Measurements from ENCODE around the gene INTS1. TPM values are rescaled to one million over a fixed set of nuclear protein-coding genes. Genes with fewer than 3 reads are reported as not detected.

Gene INTS1
- total and polyA plus RNA-seq, 10 of the 15 experiments (the other 5 are each of a cell fraction or from before 2014, with no cell fraction given) = 0.52 to 89.0 (median 15.1) TPM

- Histone ChIP-seq H3K79me2 (ENCODE audit: control insufficient read depth, insufficient read depth, low read length) (no peaks in the 10 kb centered on the region), H3K9me3 (replicated peaks; ENCODE audit: control insufficient read depth, insufficient read depth, low read length) (no peaks in the 10 kb centered on the region), H3K36me3 (ENCODE audit: control insufficient read depth in 2 of 2, insufficient read depth in 2 of 2, low read length in 1 of 2) (no peaks in the 10 kb centered on the region), H3K27me3 (replicated peaks in 1 of 2; ENCODE audit: control insufficient read depth in 2 of 2, insufficient read depth in 2 of 2, low read length in 1 of 2) (no peaks in the 10 kb centered on the region), H3K4me3 (no peak overlapping the region), H3K9ac (ENCODE audit: control insufficient read depth, insufficient read depth, low read length) (no peak overlapping the region), H3K27ac (ENCODE audit: control insufficient read depth, insufficient read depth) (no peak overlapping the region), H3K4me2 (ENCODE audit: control insufficient read depth, insufficient read depth) (no peak overlapping the region), H3K4me1 (ENCODE audit: control insufficient read depth, insufficient read depth, low read length) (peaks cover 8% of the 10 kb centered on the region), H2AFZ (ENCODE audit: control insufficient read depth, low read depth, low read length) (no peak overlapping the region), H4K20me1 (ENCODE audit: control insufficient read depth, insufficient read depth) (no peaks in the 10 kb centered on the region)
- ATAC-seq = no peak
- ChIA-PET CTCF (no interaction called here), POLR2A (no interaction called here), RAD21 (ENCODE audit: unreplicated experiment) (no interaction called here), SMC1A (ENCODE audit: uncharacterized antibody, unreplicated experiment) (no interaction called here)
- in situ Hi-C loops (cut with MboI) (no loop called here), intact Hi-C loops (cut with micrococcal nuclease; ENCODE audit: unreplicated experiment) (no loop called here)
- FAIRE-seq = no peak
- no peak for DNase-seq (ENCODE audit: low read depth, low spot score)
- TF ChIP-seq TBL1XR1 (IDR thresholded peaks at IDR 0.05; ENCODE audit: low read depth, low read length) = no peak
- TF ChIP-seq MYC (IDR thresholded peaks at IDR 0.05; ENCODE audit: insufficient read depth, insufficient read length, insufficient replicate concordance, low read length, severe bottlenecking) = no peak
- no peak for TF ChIP-seq CEBPZ (IDR thresholded peaks at IDR 0.05; ENCODE audit: low read depth, low read length)
- TF ChIP-seq SP1 (IDR thresholded peaks at IDR 0.05; ENCODE audit: low read depth, low read length) = no peak
- TF ChIP-seq TARDBP (IDR thresholded peaks at IDR 0.05; ENCODE audit: borderline replicate concordance) = no peak
- TF ChIP-seq JUND (IDR thresholded peaks at IDR 0.05; ENCODE audit: low read depth, low read length) = no peak
- TF ChIP-seq HDGF (IDR thresholded peaks at IDR 0.05) = no peak
- no peak for TF ChIP-seq DPF2 (IDR thresholded peaks at IDR 0.05)
- no peak for TF ChIP-seq SRF (IDR thresholded peaks at IDR 0.05; ENCODE audit: low read depth in 2 of 2, low read length in 2 of 2)
- no peak for TF ChIP-seq NR2C2 (IDR thresholded peaks at IDR 0.05; ENCODE audit: borderline replicate concordance, control insufficient read depth, insufficient read length, low read depth)
- 73% methylated on average over 8 of the region's 12 CpGs for WGBS (ENCODE audit: insufficient coverage, insufficient replicate concordance, low lambda C conversion rate, missing lambda C conversion rate)
- BruUV-seq (replicated peaks) = no TSS peak
Measured at GRCh38 chr7:1464694-1465093, 39.5 kb downstream of the INTS1 start.

All from GM12878 (cell line).